Erythroblast (primary cell): ENCODE measurements around the gene WSCD1.

Source experiments
- GATA1 ChIP-seq: IDR thresholded peaks from 2 replicates; pipeline ENCODE4 v1.6.1; 2011; ENCODE audit warnings: low read depth, mild to moderate bottlenecking, control low read depth, low read length, moderate library complexity
- POLR2A ChIP-seq: IDR thresholded peaks from 2 replicates; pipeline ENCODE4 v1.6.1; 2011; ENCODE audit warnings: mild to moderate bottlenecking, low read length

DNA sequence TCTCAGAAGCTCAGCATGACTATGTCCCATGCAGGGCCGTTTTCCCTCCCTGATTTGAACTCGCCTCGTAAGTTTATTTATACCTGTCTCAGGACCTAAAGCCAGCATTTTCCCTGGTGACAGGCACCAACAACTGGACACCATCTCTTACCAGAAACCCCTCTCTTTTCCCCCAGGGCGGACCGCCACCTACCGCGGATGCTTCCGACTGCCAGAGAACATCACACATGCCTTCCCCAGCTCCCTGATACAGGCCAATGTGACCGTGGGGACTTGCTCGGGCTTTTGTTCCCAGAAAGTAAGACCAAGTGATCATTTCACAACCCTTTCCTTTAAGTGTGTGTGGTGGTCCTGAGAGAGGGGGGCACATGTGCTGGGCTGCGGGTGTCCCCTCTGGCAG is 24.7 kb downstream of the WSCD1 start:
- TF ChIP-seq POLR2A: no peak
- TF ChIP-seq GATA1: no peak
